Ishikawa (cell line): Measurements from ENCODE around the gene KIF22.

Source experiments
- EP300 ChIP-seq: IDR thresholded peaks from 2 replicates; pipeline ENCODE4 v1.6.1; 2012; ENCODE audit warnings: borderline replicate concordance
- RAD21 ChIP-seq: IDR thresholded peaks from 2 replicates; pipeline ENCODE4 v1.6.1; 2012; ENCODE audit warnings: low read depth
- TAF1 ChIP-seq: IDR thresholded peaks from 2 replicates; pipeline ENCODE4 v1.6.1; 2012; ENCODE audit warnings: low read depth, mild to moderate bottlenecking
- TEAD4 ChIP-seq: IDR thresholded peaks from 2 replicates; pipeline ENCODE4 v1.6.1; 2012
- YY1 ChIP-seq: IDR thresholded peaks from 2 replicates; pipeline ENCODE4 v1.6.1; 2012; ENCODE audit warnings: low read depth

- TF ChIP-seq YY1, result no peak
- no peak for TF ChIP-seq EP300
- no peak for TF ChIP-seq TEAD4
- TF ChIP-seq RAD21, result no peak
- TF ChIP-seq TAF1, result 0 out of 2 replicates have a peak, but pooled peaks have one; percentile 2
Measured at GRCh38 chr16:29806099-29806579, 15.6 kb downstream of the KIF22 start, which contains the start of gene MAZ.
